GM21381 (cell line): ENCODE measurements around the gene BORCS6.
"Not testable (repeated sequence)": the region's sequence is repeated elsewhere in the genome, so short reads cannot be mapped to it uniquely, and the experiment has no call there.

Experiments used
- ATAC-seq: cut with Tn5 transposase; IDR thresholded peaks from one replicate; pipeline ENCODE4 v1.9.1; 2021; ENCODE audit warnings: mild to moderate bottlenecking, moderate library complexity; ENCODE audit not compliant: unreplicated experiment

Gene BORCS6

GRCh38 chr17:8175795-8176196 lies 14.2 kb downstream of the BORCS6 start:
- ATAC-seq = no peak

- no peak for ATAC-seq
Observed at GRCh38 chr17:8173871-8174322, 16.1 kb downstream of the BORCS6 start.

- ATAC-seq = peak; percentile 65
Observed at GRCh38 chr17:8173056-8173870, 16.7 kb downstream of the BORCS6 start.

GRCh38 chr17:8170186-8170585 lies 19.8 kb downstream of the BORCS6 start:
- not testable (repeated sequence) for ATAC-seq

GRCh38 chr17:8167526-8167925 lies 22.5 kb downstream of the BORCS6 start:
- ATAC-seq = no peak

- no peak for ATAC-seq
Observed at GRCh38 chr17:8166731-8167130, 23.2 kb downstream of the BORCS6 start.

GRCh38 chr17:8164815-8165131 lies 25.2 kb downstream of the BORCS6 start:
- no peak for ATAC-seq

- no peak for ATAC-seq
Observed at GRCh38 chr17:8163978-8164814, 25.8 kb downstream of the BORCS6 start.

GRCh38 chr17:8162997-8163977 lies 26.7 kb downstream of the BORCS6 start:
- ATAC-seq = no peak

- peak; percentile 52 for ATAC-seq
Observed at GRCh38 chr17:8162233-8162996, 27.6 kb downstream of the BORCS6 start, which contains the start of gene VAMP2. TSS of gene VAMP2 (minus strand) at chr17:8162948. CDS start at chr17:8162879, 69 bp downstream.

GRCh38 chr17:8161289-8162232 lies 28.4 kb downstream of the BORCS6 start:
- no peak for ATAC-seq

- no peak for ATAC-seq
Observed at GRCh38 chr17:8160741-8161221, 29.2 kb downstream of the BORCS6 start.

- ATAC-seq = no peak
Observed at GRCh38 chr17:8160224-8160577, 29.8 kb downstream of the BORCS6 start.

GRCh38 chr17:8159459-8160223 lies 30.3 kb downstream of the BORCS6 start:
- no peak for ATAC-seq

GRCh38 chr17:8159032-8159400 lies 31.0 kb downstream of the BORCS6 start:
- no peak for ATAC-seq

GRCh38 chr17:8158267-8159031 lies 31.5 kb downstream of the BORCS6 start:
- no peak for ATAC-seq

GRCh38 chr17:8156246-8156992 lies 33.6 kb downstream of the BORCS6 start:
- peak; percentile 77 for ATAC-seq
